Hepatocyte (in vitro differentiated cells): ENCODE data around the gene FAR2. TPM values are rescaled to one million over a fixed set of nuclear protein-coding genes. Genes with fewer than 3 reads are reported as not detected.

ENCODE experiments used
- DNase-seq: peaks from one replicate; pipeline ENCODE4 v3.0.0-alpha.2; 2016; ENCODE audit warnings: low spot score
- H2AFZ ChIP-seq: fragments of 200-600 bp; sonication (generic); 2 replicates; pipeline ENCODE4 v1.6.0; 2016; ENCODE audit warnings: antibody characterized with exemption, mild to moderate bottlenecking
- H3K27ac ChIP-seq: fragments of 200-600 bp; sonication (generic); 2 replicates; pipeline ENCODE4 v1.5.1; 2016; ENCODE audit warnings: mild to moderate bottlenecking
- H3K27me3 ChIP-seq: fragments of 200-600 bp; sonication (generic); 2 replicates; pipeline ENCODE4 v1.6.1; 2016
- H3K36me3 ChIP-seq: fragments of 200-600 bp; sonication (generic); replicated peaks from 2 replicates; pipeline ENCODE4 v1.5.1; 2016; ENCODE audit warnings: low read depth; ENCODE audit not compliant: insufficient read depth
- H3K4me1 ChIP-seq: fragments of 200-600 bp; sonication (generic); 2 replicates; pipeline ENCODE4 v1.5.1; 2016; ENCODE audit warnings: mild to moderate bottlenecking, moderate library complexity; ENCODE audit not compliant: insufficient read depth
- H3K4me2 ChIP-seq: fragments of 200-600 bp; sonication (generic); 2 replicates; pipeline ENCODE4 v1.6.0; 2016
- H3K4me3 ChIP-seq: fragments of 200-600 bp; sonication (generic); 2 replicates; pipeline ENCODE4 v1.5.1; 2016; ENCODE audit warnings: mild to moderate bottlenecking
- H3K79me2 ChIP-seq: fragments of 200-600 bp; sonication (generic); 2 replicates; pipeline ENCODE4 v1.6.0; 2017; ENCODE audit warnings: mild to moderate bottlenecking
- H3K9me2 ChIP-seq: fragments of 200-600 bp; sonication (generic); replicated peaks from 2 replicates; pipeline ENCODE4 v1.6.0; 2017; ENCODE audit warnings: mild to moderate bottlenecking; ENCODE audit not compliant: insufficient read depth
- H3K9me3 ChIP-seq: fragments of 200-600 bp; sonication (generic); 2 replicates; pipeline ENCODE4 v1.5.1; 2016; ENCODE audit warnings: low read depth, mild to moderate bottlenecking
- H4K20me1 ChIP-seq: fragments of 200-600 bp; sonication (generic); 2 replicates; pipeline ENCODE4 v1.6.0; 2016; ENCODE audit warnings: mild to moderate bottlenecking; ENCODE audit not compliant: insufficient read depth, poor library complexity, severe bottlenecking
- CTCF ChIP-seq: fragments of 200-600 bp; sonication (generic); IDR thresholded peaks from 2 replicates; pipeline ENCODE4 v1.5.1; 2016; ENCODE audit warnings: antibody characterized with exemption, mild to moderate bottlenecking; ENCODE audit not compliant: poor library complexity
- EZH2 ChIP-seq: fragments of 200-600 bp; sonication (generic); IDR thresholded peaks from 2 replicates; pipeline ENCODE4 v1.6.1; 2016; ENCODE audit warnings: antibody characterized with exemption, mild to moderate bottlenecking, borderline replicate concordance
- EZH2phosphoT487 ChIP-seq: fragments of 200-600 bp; sonication (generic); IDR thresholded peaks from one replicate; pipeline ENCODE4 v1.6.1; 2018; ENCODE audit warnings: antibody characterized with exemption, mild to moderate bottlenecking, low read depth, moderate library complexity; ENCODE audit not compliant: unreplicated experiment, severe bottlenecking
- WGBS: methylation state at CpG from one replicate; pipeline ENCODE4 v1.1.6; 2016; ENCODE audit warnings: low lambda C conversion rate; ENCODE audit errors: missing lambda C conversion rate; 5-methylcytosine and 5-hydroxymethylcytosine counted together
- polyA plus RNA-seq: library from polyadenylated mRNA; unstranded; fragments of >200 nt; fragmentation: Nextera tagmentation; extraction: Ambion mirVana; gene quantifications from 2 replicates; pipeline ENCODE4 v1.2.1, GENCODE V29; 2016
- total RNA-seq: library from RNA; depleted of rRNA; stranded (reverse); fragments of >200 nt; gene quantifications from 2 replicates; pipeline ENCODE4 v1.2.3, GENCODE V29; 2014

Gene FAR2
- total and polyA plus RNA-seq, 2 experiments from 2014 or later: 2.4 to 5.2 TPM

- H3K27ac ChIP-seq: no peak overlapping the region
- H3K4me2 ChIP-seq: no peak overlapping the region
- no peaks in the 10 kb centered on the region for H3K27me3 ChIP-seq
- TF ChIP-seq EZH2: no peak
- no peak overlapping the region for H3K4me3 ChIP-seq
- 64% methylated on average over 4 of the region's 4 CpGs for WGBS
- no peaks in the 10 kb centered on the region for H3K9me2 ChIP-seq
- DNase-seq: no peak
- H3K36me3 ChIP-seq: no peaks in the 10 kb centered on the region
- no peaks in the 10 kb centered on the region for H4K20me1 ChIP-seq
- H2AFZ ChIP-seq: no peak overlapping the region
- H3K79me2 ChIP-seq: no peaks in the 10 kb centered on the region
- H3K9me3 ChIP-seq: no peaks in the 10 kb centered on the region
- H3K4me1 ChIP-seq: no peaks in the 10 kb centered on the region
These were observed 4.0 kb downstream of the FAR2 start for GRCh38 chr12:29152981-29153630.

GRCh38 chr12:29155079-29155478, 6.0 kb downstream of the FAR2 start:
- H3K9me3 ChIP-seq: no peaks in the 10 kb centered on the region
- H3K4me1 ChIP-seq: no peaks in the 10 kb centered on the region
- TF ChIP-seq EZH2phosphoT487 (no peak), CTCF (no peak), EZH2 (no peak)
- 43% methylated on average over 1 of the region's 1 CpG for WGBS
- no peak overlapping the region for H3K27ac ChIP-seq
- H4K20me1 ChIP-seq: no peaks in the 10 kb centered on the region
- H3K27me3 ChIP-seq: no peaks in the 10 kb centered on the region
- no peak for DNase-seq
- no peak overlapping the region for H3K4me2 ChIP-seq
- H3K79me2 ChIP-seq: no peaks in the 10 kb centered on the region
- H2AFZ ChIP-seq: no peak overlapping the region
- H3K4me3 ChIP-seq: no peak overlapping the region
- H3K36me3 ChIP-seq: no peaks in the 10 kb centered on the region
- no peaks in the 10 kb centered on the region for H3K9me2 ChIP-seq

- Histone ChIP-seq H2AFZ (no peak overlapping the region), H3K27me3 (no peaks in the 10 kb centered on the region), H4K20me1 (no peaks in the 10 kb centered on the region), H3K79me2 (no peaks in the 10 kb centered on the region), H3K9me3 (no peaks in the 10 kb centered on the region), H3K27ac (no peak overlapping the region), H3K4me1 (no peaks in the 10 kb centered on the region), H3K4me2 (no peak overlapping the region), H3K4me3 (no peak overlapping the region), H3K36me3 (no peaks in the 10 kb centered on the region), H3K9me2 (no peaks in the 10 kb centered on the region)
- no peak for DNase-seq
- WGBS: 65% methylated on average over 1 of the region's 1 CpG
- TF ChIP-seq EZH2 (no peak), EZH2phosphoT487 (no peak), CTCF (no peak)
These were observed 8.4 kb downstream of the FAR2 start for GRCh38 chr12:29157486-29157946.

- Histone ChIP-seq H3K36me3 (no peaks in the 10 kb centered on the region), H3K4me2 (no peak overlapping the region), H2AFZ (no peak overlapping the region), H3K9me2 (no peaks in the 10 kb centered on the region), H4K20me1 (no peaks in the 10 kb centered on the region), H3K27ac (no peak overlapping the region), H3K4me3 (no peak overlapping the region), H3K4me1 (no peaks in the 10 kb centered on the region), H3K27me3 (no peaks in the 10 kb centered on the region), H3K9me3 (no peaks in the 10 kb centered on the region), H3K79me2 (no peaks in the 10 kb centered on the region)
- TF ChIP-seq EZH2phosphoT487 (no peak), EZH2 (no peak), CTCF (no peak)
- 80% methylated on average over 2 of the region's 2 CpGs for WGBS
- DNase-seq: no peak
These were observed 9.2 kb downstream of the FAR2 start for GRCh38 chr12:29158115-29158763.
